H1 (cell line): ENCODE results near the gene HOXB3. TPM values are rescaled to one million over a fixed set of nuclear protein-coding genes. Genes with fewer than 3 reads are reported as not detected.

Experiments used
- CTCF ChIA-PET: fragments of 300-600 bp; sonication (Branson Sonifier 250); formaldehyde crosslinking; loops from one replicate; lab custom pipeline; 2021; ENCODE audit not compliant: partially characterized antibody; lab: Charles Lee
- POLR2A ChIA-PET: fragments of 300-600 bp; sonication (Branson Sonifier 250); formaldehyde crosslinking; loops from one replicate; lab custom pipeline; 2021; ENCODE audit warnings: inconsistent platforms; ENCODE audit not compliant: partially characterized antibody; lab: Charles Lee
- DNase-seq, 2 experiments: peaks; one replicate each; pipeline versions ENCODE4 v3.0.0 to v3.0.0-alpha.2; 2010 to 2022; ENCODE audit warnings: low spot score in 2 of 2, low read depth in 1 of 2, mixed read lengths in 1 of 2
- FAIRE-seq: peaks from 2 replicates; lab custom pipeline; 2011; peaks lifted over from hg19 to GRCh38; lab: Jason Lieb, UNC
- H2AFZ ChIP-seq: 2 replicates; pipeline ENCODE4 v1.8.1; 2012; ENCODE audit warnings: low read length, inconsistent platforms
- H2AK5ac ChIP-seq: 2 replicates; pipeline ENCODE4 v1.6.1; 2013; ENCODE audit warnings: low read depth, low read length
- H2BK120ac ChIP-seq: replicated peaks from 2 replicates; pipeline ENCODE3; 2013; ENCODE audit warnings: low read depth, low read length, inconsistent platforms
- H2BK12ac ChIP-seq: 2 replicates; pipeline ENCODE4 v1.6.1; 2013; ENCODE audit warnings: low read depth, low read length
- H2BK15ac ChIP-seq: 2 replicates; pipeline ENCODE4 v1.6.1; 2013; ENCODE audit warnings: low read length
- H2BK20ac ChIP-seq: 2 replicates; pipeline ENCODE4 v1.6.1; 2013; ENCODE audit warnings: low read length
- H2BK5ac ChIP-seq: 2 replicates; pipeline ENCODE4 v1.6.1; 2013; ENCODE audit warnings: low read depth, low read length
- H3K14ac ChIP-seq: 2 replicates; pipeline ENCODE4 v1.6.1; 2013; ENCODE audit warnings: inconsistent platforms; ENCODE audit not compliant: insufficient read length
- H3K18ac ChIP-seq: 2 replicates; pipeline ENCODE4 v1.6.1; 2013; ENCODE audit warnings: low read length; ENCODE audit errors: extremely low read depth
- H3K23ac ChIP-seq: 2 replicates; pipeline ENCODE4 v1.6.1; 2013; ENCODE audit warnings: inconsistent platforms; ENCODE audit not compliant: insufficient read length
- H3K23me2 ChIP-seq: 2 replicates; pipeline ENCODE4 v1.6.1; 2013; ENCODE audit warnings: low read depth, low read length
- H3K27ac ChIP-seq: 2 replicates; pipeline ENCODE4 v1.6.1; 2011; ENCODE audit warnings: low read depth, low read length, inconsistent platforms
- H3K27me3 ChIP-seq, 4 experiments: replicated peaks in 1 of 4; 1 replicate in 1 of 4; 2 replicates in 3 of 4; pipeline versions ENCODE4 v1.6.1 to v1.8.1; 2011 to 2013; ENCODE audit warnings: low read length in 3 of 4, mild to moderate bottlenecking in 3 of 4, inconsistent platforms in 2 of 4, mixed read lengths in 2 of 4, moderate library complexity in 1 of 4; ENCODE audit not compliant: control insufficient read depth in 3 of 4, insufficient read depth in 3 of 4; ENCODE audit errors: extremely low read depth in 1 of 4
- H3K36me3 ChIP-seq, 4 experiments: 2 replicates each; pipeline versions ENCODE4 v1.6.1 to v1.8.1; 2011 to 2013; ENCODE audit warnings: mild to moderate bottlenecking in 4 of 4, low read length in 3 of 4, moderate library complexity in 2 of 4, control low read depth in 1 of 4, inconsistent platforms in 1 of 4; ENCODE audit not compliant: insufficient read depth in 4 of 4, control insufficient read depth in 2 of 4
- H3K4ac ChIP-seq: replicated peaks from 2 replicates; pipeline ENCODE3; 2013; ENCODE audit warnings: low read length, low read depth, mixed read lengths, inconsistent platforms; ENCODE audit not compliant: insufficient read length
- H3K4me1 ChIP-seq, 4 experiments: replicated peaks in 1 of 4; 1 replicate in 1 of 4; 2 replicates in 3 of 4; pipeline versions ENCODE4 v1.6.1 to v1.8.1; 2011 to 2013; ENCODE audit warnings: low read length in 3 of 4, inconsistent platforms in 2 of 4, mixed read lengths in 1 of 4; ENCODE audit not compliant: insufficient read depth in 4 of 4, control insufficient read depth in 3 of 4
- H3K4me2 ChIP-seq, 2 experiments: 2 replicates each; pipeline versions ENCODE4 v1.6.1 to v1.8.1; 2011 to 2013; ENCODE audit warnings: low read depth in 2 of 2, low read length in 2 of 2, control low read depth in 1 of 2, inconsistent platforms in 1 of 2, mild to moderate bottlenecking in 1 of 2; ENCODE audit not compliant: insufficient read depth in 1 of 2
- H3K4me3 ChIP-seq, 4 experiments: fragments of 200-600, 300-600 bp in 1 of 4; sonication (generic), shearing (Covaris generic), sonication (Bioruptor Twin) in 1 of 4; 2 replicates each; pipeline versions ENCODE4 v1.5.1 to v1.8.1; 2011 to 2016; ENCODE audit warnings: low read length in 4 of 4, low read depth in 3 of 4, control low read depth in 2 of 4, inconsistent platforms in 2 of 4, mild to moderate bottlenecking in 2 of 4, mixed read lengths in 1 of 4, moderate library complexity in 1 of 4; ENCODE audit not compliant: insufficient read depth in 2 of 4; ENCODE audit errors: extremely low read depth in 1 of 4
- H3K56ac ChIP-seq: replicated peaks from 2 replicates; pipeline ENCODE3; 2013; ENCODE audit warnings: low read depth, mild to moderate bottlenecking, mixed read lengths, low read length, inconsistent platforms; ENCODE audit not compliant: insufficient read length
- H3K79me1 ChIP-seq: 2 replicates; pipeline ENCODE4 v1.6.1; 2013; ENCODE audit warnings: low read depth, low read length, control low read depth
- H3K79me2 ChIP-seq, 2 experiments: 2 replicates each; pipeline versions ENCODE4 v1.6.1 to v1.8.1; 2012 to 2013; ENCODE audit warnings: low read length in 2 of 2, mild to moderate bottlenecking in 2 of 2, inconsistent platforms in 1 of 2; ENCODE audit not compliant: insufficient read depth in 2 of 2, control insufficient read depth in 1 of 2
- H3K9ac ChIP-seq, 4 experiments: replicated peaks in 1 of 4; 1 replicate in 1 of 4; 2 replicates in 3 of 4; pipeline versions ENCODE4 v1.6.1 to v1.8.1; 2011 to 2013; ENCODE audit warnings: low read depth in 3 of 4, low read length in 3 of 4, control low read depth in 2 of 4, mild to moderate bottlenecking in 2 of 4, moderate library complexity in 2 of 4, inconsistent platforms in 1 of 4; ENCODE audit errors: extremely low read depth in 1 of 4
- H3K9me3 ChIP-seq, 2 experiments: 2 replicates each; pipeline versions ENCODE4 v1.6.1 to v1.8.1; 2012 to 2013; ENCODE audit warnings: mild to moderate bottlenecking in 2 of 2, moderate library complexity in 2 of 2, control low read depth in 1 of 2, inconsistent platforms in 1 of 2, low read depth in 1 of 2, low read length in 1 of 2, mixed read lengths in 1 of 2; ENCODE audit not compliant: insufficient read depth in 2 of 2
- H4K20me1 ChIP-seq, 2 experiments: replicated peaks in 1 of 2; 2 replicates each; pipeline versions ENCODE3 to v1.8.1; 2011 to 2013; ENCODE audit warnings: inconsistent platforms in 2 of 2, low read length in 2 of 2, mild to moderate bottlenecking in 1 of 2; ENCODE audit not compliant: insufficient read depth in 2 of 2, control insufficient read depth in 1 of 2
- H4K5ac ChIP-seq: 2 replicates; pipeline ENCODE4 v1.6.1; 2013; ENCODE audit warnings: low read length, low read depth, mixed read lengths, inconsistent platforms; ENCODE audit not compliant: insufficient read length
- H4K8ac ChIP-seq: 2 replicates; pipeline ENCODE4 v1.8.0; 2013; ENCODE audit warnings: mild to moderate bottlenecking, moderate library complexity, low read length, inconsistent platforms; ENCODE audit not compliant: insufficient read depth; ENCODE audit errors: extremely low read depth
- H4K91ac ChIP-seq: replicated peaks from 2 replicates; pipeline ENCODE3; 2013; ENCODE audit warnings: low read length, mixed read lengths, inconsistent platforms; ENCODE audit not compliant: insufficient read length
- ASH2L ChIP-seq: fragments of 200-600, 300-600 bp; sonication (generic); IDR thresholded peaks from one replicate; pipeline ENCODE4 v1.7.1; 2017; ENCODE audit warnings: low read length
- ATF3 ChIP-seq: IDR thresholded peaks from 2 replicates; pipeline ENCODE4 v1.6.1; 2011; ENCODE audit warnings: low read depth, mild to moderate bottlenecking, low read length; ENCODE audit not compliant: insufficient read depth
- BACH1 ChIP-seq: IDR thresholded peaks from 2 replicates; pipeline ENCODE4 v1.6.1; 2012; ENCODE audit warnings: low read length, improper control_type of control experiment
- BRCA1 ChIP-seq: IDR thresholded peaks from 2 replicates; pipeline ENCODE4 v1.6.1; 2012; ENCODE audit warnings: low read depth, low read length, improper control_type of control experiment
- CBX8 ChIP-seq: fragments of 300-800, 300-1000 bp; sonication (generic); IDR thresholded peaks from 2 replicates; pipeline ENCODE4 v1.7.1; 2016; ENCODE audit warnings: low read depth, low read length, borderline replicate concordance
- KDM1A ChIP-seq: fragments of 200-600, 300-600 bp; sonication (generic); IDR thresholded peaks from 2 replicates; pipeline ENCODE4 v1.7.1; 2016; ENCODE audit warnings: mild to moderate bottlenecking, low read length, borderline replicate concordance
- POLR2A ChIP-seq, 2 experiments: IDR thresholded peaks; 1 replicate in 1 of 2; 2 replicates in 1 of 2; pipeline ENCODE4 v1.6.1; 2011; ENCODE audit warnings: low read depth in 2 of 2, low read length in 2 of 2, mild to moderate bottlenecking in 2 of 2; ENCODE audit errors: control extremely low read depth in 1 of 2
- POU5F1 ChIP-seq: IDR thresholded peaks from 2 replicates; pipeline ENCODE4 v1.6.1; 2011; ENCODE audit warnings: low read depth, mild to moderate bottlenecking, low read length, moderate library complexity
- USF2 ChIP-seq: IDR thresholded peaks from 2 replicates; pipeline ENCODE4 v1.6.1; 2011; ENCODE audit warnings: low read length, improper control_type of control experiment
- polyA plus RNA-seq, 7 experiments: library from polyadenylated mRNA; depleted of rRNA in 3 of 7; stranded (reverse) in 5 of 7; unstranded in 2 of 7; fragments of >200 nt in 5 of 7; fragments of 200-250 nt in 2 of 7; gene quantifications; 1 replicate in 5 of 7; 2 replicates in 1 of 7; 4 replicates in 1 of 7; pipeline versions ENCODE4 v1.2.1 to v1.2.3, GENCODE V29; 2011 to 2013; ENCODE audit warnings: missing spikeins in 2 of 7, mixed read lengths in 2 of 7
- total RNA-seq: library from RNA; stranded (reverse); fragmentation: NEBNext Ultra II Directional; extraction: Animal tissue kit (Norgen Biotek cat#: 25700); gene quantifications from 2 replicates; pipeline ENCODE4 v1.2.1, GENCODE V29; 2021

The HOXB3 gene
- total and polyA plus RNA-seq, 2 of the 8 experiments (the other 6 are each of a cell fraction or from before 2014, with no cell fraction given), result not detected

GRCh38 chr17:48609033-48609432, 19.0 kb upstream of the HOXB3 start:
- Histone ChIP-seq H3K14ac (no peak overlapping the region), H3K79me2 (no peaks in the 10 kb centered on the region), H3K27me3 (peaks cover 97 to 100% (median 99%) of the 10 kb centered on the region in 4 experiments), H3K4ac (no peak overlapping the region), H2BK15ac (no peak overlapping the region), H3K9me3 (no peaks in the 10 kb centered on the region), H4K5ac (no peak overlapping the region), H4K20me1 (peaks cover 23 to 40% of the 10 kb centered on the region in 2 experiments), H3K4me3 (no peak overlapping the region), H3K4me1 (peaks cover 0 to 7% (median 3%) of the 10 kb centered on the region in 4 experiments; a peak in 5 of 7 replicates), H3K79me1 (no peaks in the 10 kb centered on the region), H3K18ac (no peak overlapping the region), H3K56ac (no peak overlapping the region), H4K8ac (no peak overlapping the region), H2AFZ (no peak overlapping the region), H2BK5ac (no peak overlapping the region), H4K91ac (no peak overlapping the region), H3K23ac (no peak overlapping the region), H3K4me2 (no peak overlapping the region), H3K36me3 (peaks cover 0 to 15% (median 0%) of the 10 kb centered on the region in 4 experiments; a peak in 1 of 8 replicates), H2BK120ac (no peak overlapping the region), H3K27ac (no peak overlapping the region), H2BK20ac (no peak overlapping the region), H3K23me2 (peaks cover 2% of the 10 kb centered on the region; the same call in 1 of the 2 replicates), H2AK5ac (no peak overlapping the region), H3K9ac (no peak overlapping the region), H2BK12ac (no peak overlapping the region)
- ChIA-PET CTCF (interaction anchor here (0.6 to 2.3 kb wide), 13 partner anchors 8 to 582 kb away, joined by 3 to 10 read pairs (median 3); no protein-coding TSS in a partner anchor), POLR2A (interaction anchor here (0.7 kb wide), 1 partner anchor 89 kb away, joined by 3 read pairs; no protein-coding TSS in a partner anchor)
- TF ChIP-seq BACH1 (no peak), ASH2L (no peak), ATF3 (no peak), CBX8 (peak; percentile 43; the same call in 1 of the 2 replicates), POU5F1 (no peak), POLR2A (IDR thresholded peaks at IDR 0.05; ENCODE audit: control extremely low read depth in 1 of 2, low read depth in 2 of 2, low read length in 2 of 2) (no peak), KDM1A (no peak), USF2 (no peak), BRCA1 (no peak)
- no peak for FAIRE-seq
- DNase-seq, result no peak
